IMR-90 (cell line): Measurements from ENCODE around the gene DNMT1. TPM values are rescaled to one million over a fixed set of nuclear protein-coding genes. Genes with fewer than 3 reads are reported as not detected.

Experiments used
- ATAC-seq: fragments of 200-7000 bp; cut with Tn5 transposase; 2 replicates; pipeline ENCODE4 v1.9.1; 2020; ENCODE audit warnings: low read depth, mild to moderate bottlenecking, moderate library complexity
- BruUV-seq: library from RNA; stranded (reverse); fragments of 400-500 nt; replicated peaks from 2 replicates; lab custom pipeline; 2021; lab: Mats Ljungman, UMichigan
- CTCF ChIA-PET: fragments of 300-600 bp; formaldehyde crosslinking; extraction: SDS; loops from one replicate; lab custom pipeline; 2021; ENCODE audit warnings: antibody characterized with exemption; lab: Yijun Ruan, JAX
- POLR2A ChIA-PET: fragments of 300-600 bp; sonication (Branson Sonifier 250); formaldehyde crosslinking; loops from one replicate; lab custom pipeline; 2022; ENCODE audit warnings: antibody characterized with exemption; ENCODE audit not compliant: unreplicated experiment; lab: Charles Lee
- DNase-seq: peaks from one replicate; pipeline ENCODE4 v3.0.0; 2013
- H2AFZ ChIP-seq: replicated peaks from 2 replicates; pipeline ENCODE3; 2013; ENCODE audit warnings: low read length, mild to moderate bottlenecking; ENCODE audit not compliant: poor library complexity
- H2AK5ac ChIP-seq: 2 replicates; pipeline ENCODE4 v1.6.1; 2013; ENCODE audit warnings: low read depth, low read length, inconsistent platforms
- H2AK9ac ChIP-seq: replicated peaks from 2 replicates; pipeline ENCODE3; 2013; ENCODE audit warnings: mild to moderate bottlenecking, low read depth, low read length, moderate library complexity; ENCODE audit not compliant: poor library complexity
- H2BK120ac ChIP-seq: 2 replicates; pipeline ENCODE4 v1.6.1; 2013; ENCODE audit warnings: low read depth, low read length, inconsistent platforms
- H2BK15ac ChIP-seq: 3 replicates; pipeline ENCODE4 v1.6.1; 2013; ENCODE audit warnings: low read depth, low read length, inconsistent platforms
- H2BK20ac ChIP-seq: 2 replicates; pipeline ENCODE4 v1.6.1; 2013; ENCODE audit warnings: low read depth, mild to moderate bottlenecking, inconsistent platforms, low read length, moderate library complexity
- H2BK5ac ChIP-seq: 2 replicates; pipeline ENCODE4 v1.6.1; 2013; ENCODE audit warnings: mild to moderate bottlenecking, low read depth, low read length, inconsistent platforms; ENCODE audit not compliant: poor library complexity, severe bottlenecking
- H3K14ac ChIP-seq: replicated peaks from 2 replicates; pipeline ENCODE4 v1.6.1; 2013; ENCODE audit warnings: low read depth, low read length, inconsistent platforms
- H3K18ac ChIP-seq: 2 replicates; pipeline ENCODE4 v1.6.1; 2013; ENCODE audit warnings: low read depth, low read length, control low read depth
- H3K23ac ChIP-seq: 2 replicates; pipeline ENCODE4 v1.6.1; 2013; ENCODE audit warnings: low read depth, low read length, inconsistent platforms
- H3K27ac ChIP-seq: 2 replicates; pipeline ENCODE4 v1.5.1; 2013; ENCODE audit warnings: mild to moderate bottlenecking, control low read depth, low read length; ENCODE audit not compliant: insufficient read depth
- H3K27me3 ChIP-seq: 2 replicates; pipeline ENCODE4 v1.6.1; 2013; ENCODE audit warnings: low read length; ENCODE audit not compliant: control insufficient read depth, insufficient read depth
- H3K36me3 ChIP-seq: 2 replicates; pipeline ENCODE4 v1.6.1; 2013; ENCODE audit warnings: low read length, mixed read lengths; ENCODE audit not compliant: control insufficient read depth, insufficient read depth
- H3K4ac ChIP-seq: 2 replicates; pipeline ENCODE4 v1.6.1; 2013; ENCODE audit warnings: low read depth, low read length, inconsistent platforms
- H3K4me1 ChIP-seq: 2 replicates; pipeline ENCODE4 v1.6.1; 2013; ENCODE audit warnings: low read length, mixed read lengths; ENCODE audit not compliant: control insufficient read depth, insufficient read depth
- H3K4me2 ChIP-seq: 2 replicates; pipeline ENCODE4 v1.6.1; 2013; ENCODE audit warnings: low read depth, mild to moderate bottlenecking, control low read depth, low read length, moderate library complexity
- H3K4me3 ChIP-seq: 2 replicates; pipeline ENCODE4 v1.5.1; 2013; ENCODE audit warnings: low read depth, mild to moderate bottlenecking, control low read depth, low read length, moderate library complexity; ENCODE audit not compliant: insufficient read depth
- H3K56ac ChIP-seq: 2 replicates; pipeline ENCODE4 v1.6.1; 2013; ENCODE audit warnings: low read length, inconsistent platforms; ENCODE audit not compliant: insufficient read depth; ENCODE audit errors: extremely low read depth
- H3K79me1 ChIP-seq, 2 experiments: 2 replicates each; pipeline ENCODE4 v1.6.1; 2013; ENCODE audit warnings: low read length in 2 of 2, inconsistent platforms in 1 of 2, low read depth in 1 of 2
- H3K9ac ChIP-seq: 2 replicates; pipeline ENCODE4 v1.6.1; 2013; ENCODE audit warnings: low read depth, low read length, control low read depth
- H3K9me1 ChIP-seq: 2 replicates; pipeline ENCODE4 v1.6.1; 2013; ENCODE audit warnings: low read length, inconsistent platforms; ENCODE audit not compliant: insufficient read depth
- H3K9me3 ChIP-seq: 2 replicates; pipeline ENCODE4 v1.6.1; 2013; ENCODE audit warnings: low read length; ENCODE audit not compliant: control insufficient read depth, insufficient read depth
- H4K20me1 ChIP-seq: 2 replicates; pipeline ENCODE4 v1.6.1; 2013; ENCODE audit warnings: low read length, inconsistent platforms; ENCODE audit not compliant: insufficient read depth
- H4K5ac ChIP-seq: 2 replicates; pipeline ENCODE4 v1.6.1; 2013; ENCODE audit warnings: mild to moderate bottlenecking, low read depth, low read length, control low read depth
- H4K8ac ChIP-seq, 2 experiments: 2 replicates each; pipeline ENCODE4 v1.6.1; 2013; ENCODE audit warnings: low read depth in 2 of 2, low read length in 2 of 2, control low read depth in 1 of 2, inconsistent platforms in 1 of 2
- H4K91ac ChIP-seq: 2 replicates; pipeline ENCODE4 v1.6.1; 2013; ENCODE audit warnings: low read depth, low read length, inconsistent platforms; ENCODE audit not compliant: insufficient read depth
- BHLHE40 ChIP-seq: fragments of 150-350 bp; IDR thresholded peaks from 2 replicates; pipeline ENCODE4 v1.6.1; 2016; ENCODE audit warnings: mild to moderate bottlenecking, low read depth, low read length
- CHD1 ChIP-seq: IDR thresholded peaks from 2 replicates; pipeline ENCODE4 v1.6.1; 2012; ENCODE audit warnings: low read depth, low read length, improper control_type of control experiment
- FOS ChIP-seq: fragments of 150-350 bp; IDR thresholded peaks from 2 replicates; pipeline ENCODE4 v1.6.1; 2016; ENCODE audit warnings: low read depth, low read length
- MAFK ChIP-seq: IDR thresholded peaks from 2 replicates; pipeline ENCODE4 v1.6.1; 2012; ENCODE audit warnings: low read depth, low read length, improper control_type of control experiment
- MAZ ChIP-seq: IDR thresholded peaks from 2 replicates; pipeline ENCODE4 v1.6.1; 2012; ENCODE audit warnings: low read depth, mild to moderate bottlenecking, low read length, improper control_type of control experiment, moderate library complexity, borderline replicate concordance
- MXI1 ChIP-seq: IDR thresholded peaks from 2 replicates; pipeline ENCODE4 v1.6.1; 2012; ENCODE audit warnings: low read depth, mild to moderate bottlenecking, low read length, moderate library complexity, borderline replicate concordance
- POLR2A ChIP-seq: IDR thresholded peaks from 2 replicates; pipeline ENCODE4 v1.6.1; 2012; ENCODE audit warnings: mild to moderate bottlenecking, low read depth, low read length
- RCOR1 ChIP-seq: IDR thresholded peaks from 2 replicates; pipeline ENCODE4 v1.6.1; 2012; ENCODE audit warnings: mild to moderate bottlenecking, low read length, improper control_type of control experiment; ENCODE audit not compliant: insufficient replicate concordance
- RFX5 ChIP-seq: IDR thresholded peaks from 2 replicates; pipeline ENCODE4 v1.8.0; 2012; ENCODE audit warnings: low read depth, mild to moderate bottlenecking, low read length, moderate library complexity
- SMC3 ChIP-seq: fragments of 150-350 bp; IDR thresholded peaks from 2 replicates; pipeline ENCODE4 v1.6.1; 2016; ENCODE audit warnings: low read depth, mild to moderate bottlenecking, antibody characterized with exemption, low read length, moderate library complexity
- USF2 ChIP-seq: fragments of 150-350 bp; IDR thresholded peaks from 2 replicates; pipeline ENCODE4 v1.6.1; 2017; ENCODE audit warnings: mild to moderate bottlenecking, antibody characterized with exemption, low read length, low read depth
- WGBS, 2 experiments: methylation state at CpG; one replicate each; pipeline versions ENCODE4 v1.1.5 to v1.1.7; 2013; ENCODE audit warnings: missing lambda C conversion rate in 2 of 2; ENCODE audit not compliant: insufficient read length in 1 of 2; ENCODE audit errors: extremely low coverage in 2 of 2; 5-methylcytosine and 5-hydroxymethylcytosine counted together
- dilution Hi-C: fragments of 300-500 bp; cut with HindIII; formaldehyde crosslinking; loops from one replicate; pipeline ENCODE4 v1.14.3; 2018; ENCODE audit warnings: low sequenced_read_pairs; ENCODE audit not compliant: unreplicated experiment
- in situ Hi-C: fragments of 300-500 bp; cut with MboI; formaldehyde crosslinking; loops from 3 replicates; pipeline ENCODE4 v1.14.3; 2019; ENCODE audit warnings: low sequenced_read_pairs, inconsistent platforms, mixed read lengths
- intact Hi-C: fragments of 100-400 bp; cut with micrococcal nuclease; formaldehyde crosslinking; loops from 2 replicates; pipeline ENCODE4 v1.10.0; 2022
- polyA plus RNA-seq, 3 experiments: library from polyadenylated mRNA; depleted of rRNA; stranded (reverse); fragments of >200 nt; gene quantifications; 2 replicates each; pipeline ENCODE4 v1.2.3, GENCODE V29; 2012; ENCODE audit warnings: low replicate concordance in 1 of 3
- total RNA-seq: library from RNA; depleted of rRNA; stranded (reverse); fragments of >200 nt; gene quantifications from 2 replicates; pipeline ENCODE4 v1.2.3, GENCODE V29; 2012
- TF ChIP-seq, protein P1 (sequence below): fragments of 150-350 bp; IDR thresholded peaks from 2 replicates; pipeline ENCODE4 v1.6.1; 2016; ENCODE audit warnings: low read depth, mild to moderate bottlenecking, low read length, moderate library complexity, borderline replicate concordance

DNMT1 gene
- total and polyA plus RNA-seq, 2 of the 4 experiments (the other 2 are of a cell fraction): 26.2 to 83.6 TPM

DNA sequence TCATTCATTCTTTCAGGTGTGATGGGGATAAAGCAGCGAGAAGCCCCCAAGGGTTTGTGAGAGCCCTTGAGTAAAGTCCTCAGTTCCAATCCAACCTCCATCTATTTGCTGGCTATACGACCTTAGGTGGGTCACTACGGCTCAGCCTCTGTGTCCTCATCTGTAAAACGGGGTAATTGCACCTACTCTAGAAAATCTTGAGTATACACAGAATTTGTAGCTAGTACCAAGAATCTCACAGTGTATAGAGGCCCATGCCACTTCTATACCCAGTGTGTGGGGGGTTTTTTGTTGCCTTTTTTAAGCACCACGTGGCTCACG lies 406 bp upstream of the DNMT1 start:
- no peak overlapping the region for H2BK20ac ChIP-seq
- peak overlapping the region; percentile 57 for H4K91ac ChIP-seq
- POLR2A ChIA-PET: interaction anchor here (0.5 kb wide), 1 partner anchor 16 kb away, joined by 3 read pairs; no protein-coding TSS in a partner anchor
- H3K14ac ChIP-seq: peak overlapping the region; percentile 82
- no peak for DNase-seq
- H4K5ac ChIP-seq: peak overlapping the region; percentile 53
- peak overlapping the region; percentile 96 to 97 for H4K8ac ChIP-seq
- peaks cover 8% of the 10 kb centered on the region for H3K9me1 ChIP-seq
- peak overlapping the region; percentile 94 for H3K4me2 ChIP-seq
- H3K18ac ChIP-seq: no peak overlapping the region
- H2AFZ ChIP-seq: peak overlapping the region; percentile 98
- no peak; the same call in 1 of the 2 replicates for ATAC-seq
- peak overlapping the region; percentile 69 for H2BK120ac ChIP-seq
- peaks cover under 1% of the 10 kb centered on the region; the same call in 1 of the 2 replicates for H3K36me3 ChIP-seq
- no CpG with 5 or more reads among the region's 6 CpGs for WGBS, 2 experiments
- H3K9ac ChIP-seq: peak overlapping the region; percentile 20; the same call in 1 of the 2 replicates
- no peak for TF ChIP-seq POLR2A
- no peak for TF ChIP-seq BHLHE40
- TF ChIP-seq CHD1: no peak
- TF ChIP-seq RCOR1: no peak
- no peak for TF ChIP-seq FOS
- no peak for TF ChIP-seq RFX5
- TF ChIP-seq USF2: no peak
- TF ChIP-seq SMC3: no peak
- TF ChIP-seq MAFK: no peak
- TF ChIP-seq MXI1: no peak
- no peak for TF ChIP-seq MAZ
- TF ChIP-seq, protein P1, sequence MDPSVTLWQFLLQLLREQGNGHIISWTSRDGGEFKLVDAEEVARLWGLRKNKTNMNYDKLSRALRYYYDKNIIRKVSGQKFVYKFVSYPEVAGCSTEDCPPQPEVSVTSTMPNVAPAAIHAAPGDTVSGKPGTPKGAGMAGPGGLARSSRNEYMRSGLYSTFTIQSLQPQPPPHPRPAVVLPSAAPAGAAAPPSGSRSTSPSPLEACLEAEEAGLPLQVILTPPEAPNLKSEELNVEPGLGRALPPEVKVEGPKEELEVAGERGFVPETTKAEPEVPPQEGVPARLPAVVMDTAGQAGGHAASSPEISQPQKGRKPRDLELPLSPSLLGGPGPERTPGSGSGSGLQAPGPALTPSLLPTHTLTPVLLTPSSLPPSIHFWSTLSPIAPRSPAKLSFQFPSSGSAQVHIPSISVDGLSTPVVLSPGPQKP: no peak
- H3K27ac ChIP-seq: peak overlapping the region; percentile 11; the same call in 1 of the 2 replicates
- peaks cover 0 to 35% of the 10 kb centered on the region in 2 experiments; a peak in 3 of 4 replicates for H3K79me1 ChIP-seq
- dilution Hi-C loops: no loop called here
- H2AK5ac ChIP-seq: no peak overlapping the region
- peak overlapping the region; percentile 49 for H2BK5ac ChIP-seq
- intact Hi-C loops: loop anchor here (2.0 kb wide), 2 partner anchors 36 to 56 kb away; partner anchors contain the start of gene S1PR2
- peak overlapping the region; percentile 81 for H3K4me3 ChIP-seq
- H4K20me1 ChIP-seq: peaks cover 29% of the 10 kb centered on the region
- BruUV-seq: no TSS peak
- H3K4me1 ChIP-seq: peaks cover 5% of the 10 kb centered on the region; the same call in 1 of the 2 replicates
- peak overlapping the region; percentile 96 for H2AK9ac ChIP-seq
- peak overlapping the region; percentile 80 for H3K4ac ChIP-seq
- H3K56ac ChIP-seq: peak overlapping the region; percentile 50
- no peaks in the 10 kb centered on the region for H3K9me3 ChIP-seq
- H3K27me3 ChIP-seq: no peaks in the 10 kb centered on the region
- in situ Hi-C loops: no loop called here
- H3K23ac ChIP-seq: peak overlapping the region; percentile 57; the same call in 1 of the 2 replicates
- CTCF ChIA-PET: interaction anchor here (1.1 kb wide), 1 partner anchor 55 kb away, joined by 4 read pairs; no protein-coding TSS in a partner anchor
- peak overlapping the region; percentile 16; the same call in 1 of the 3 replicates for H2BK15ac ChIP-seq
